DLD1 (cell line): ENCODE measurements around the gene HK2.
"Not testable (repeated sequence)": the region's sequence is repeated elsewhere in the genome, so short reads cannot be mapped to it uniquely, and the experiment has no call there.

Experiments
- in situ Hi-C: cut with HindIII; loops from 2 replicates; pipeline ENCODE4 v1.10.0; 2017; ENCODE audit warnings: low sequenced_read_pairs

The HK2 gene

GRCh38 chr2:74893332-74893731, 59.4 kb downstream of the HK2 start:
- in situ Hi-C loops: no loop called here

GRCh38 chr2:74894272-74894981, 60.5 kb downstream of the HK2 start:
- in situ Hi-C loops: no loop called here

GRCh38 chr2:74895001-74895400, 61.1 kb downstream of the HK2 start:
- in situ Hi-C loops: no loop called here

GRCh38 chr2:74896232-74896631, 62.3 kb downstream of the HK2 start:
- in situ Hi-C loops: no loop called here

- in situ Hi-C loops: not testable (repeated sequence)
Measured at GRCh38 chr2:74900225-74900624, 66.3 kb downstream of the HK2 start.

- in situ Hi-C loops: no loop called here
Measured at GRCh38 chr2:74902281-74902860, 68.4 kb downstream of the HK2 start.

- in situ Hi-C loops: no loop called here
Measured at GRCh38 chr2:74906395-74906794, 72.5 kb downstream of the HK2 start.

DNA sequence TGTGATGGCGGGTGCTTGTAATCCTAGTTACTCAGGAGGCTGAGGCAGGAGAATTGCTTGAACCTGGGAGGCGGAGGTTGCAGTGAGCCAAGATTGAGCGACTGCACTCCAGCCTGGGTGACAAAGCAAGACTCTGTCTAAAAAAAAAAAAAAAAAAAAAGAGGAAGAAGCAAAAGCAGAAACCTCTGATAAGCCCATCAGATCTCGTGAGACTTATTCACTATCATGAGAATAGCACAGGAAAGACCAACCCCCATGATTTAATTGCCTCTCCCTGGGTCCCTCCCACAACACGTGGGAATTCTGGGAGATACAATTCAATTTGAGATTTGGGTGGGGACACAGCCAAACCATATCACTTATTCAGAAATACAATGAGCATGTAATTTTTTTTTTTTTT, 73.6 kb downstream of the HK2 start:
- in situ Hi-C loops: not testable (repeated sequence)

DNA sequence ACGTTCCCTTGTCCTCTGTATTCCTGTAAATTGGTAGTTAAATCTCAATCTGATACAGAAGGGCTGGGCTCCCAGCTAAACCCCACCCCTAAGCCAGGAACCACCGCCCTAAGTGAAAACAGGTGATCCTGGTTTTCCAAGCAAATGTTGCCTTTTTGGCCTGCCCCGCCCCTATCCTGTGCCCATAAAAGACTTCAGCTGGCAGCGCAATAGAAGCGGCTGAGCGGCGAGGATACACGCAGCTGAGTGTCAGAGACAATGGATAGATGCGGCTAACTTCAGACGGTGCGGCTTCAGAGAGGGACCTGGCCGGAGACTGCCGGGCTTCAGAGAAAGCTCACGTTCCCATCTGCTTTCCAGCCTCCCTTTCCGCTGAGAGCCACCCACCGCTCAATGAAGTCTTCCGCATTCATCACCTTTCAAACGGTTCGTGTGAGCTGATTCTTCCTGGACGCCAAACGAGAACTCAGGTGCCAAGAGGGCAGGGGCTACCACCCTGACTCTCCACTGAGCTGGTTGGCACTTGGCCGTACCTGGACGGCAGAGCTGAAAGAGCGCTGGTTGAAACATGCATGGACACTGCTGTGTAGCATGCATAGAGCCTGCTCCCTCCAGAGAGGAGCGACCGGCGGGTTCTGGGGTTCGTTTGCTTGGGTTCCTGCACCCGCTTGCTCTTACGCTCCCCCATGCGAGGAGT, 75.0 kb downstream of the HK2 start:
- in situ Hi-C loops: no loop called here

DNA sequence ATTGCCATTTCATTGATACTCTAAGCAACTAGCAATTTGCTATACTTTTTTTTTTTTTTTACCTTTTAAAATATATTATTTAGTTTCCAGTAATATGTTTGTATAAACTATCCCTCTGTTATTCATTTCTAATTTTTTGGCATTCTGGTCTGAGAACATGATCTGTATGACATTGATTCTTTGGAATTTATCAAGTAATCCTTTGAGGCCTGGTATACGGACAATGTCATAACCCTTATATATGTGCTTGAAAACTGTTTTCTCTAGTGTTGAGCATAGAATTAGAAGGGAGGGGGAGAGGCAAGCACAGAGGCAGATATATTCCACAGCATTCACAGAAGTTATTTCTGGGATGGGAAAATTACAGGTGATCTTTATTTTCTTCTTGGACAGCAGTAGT, 76.3 kb downstream of the HK2 start:
- in situ Hi-C loops: no loop called here

- in situ Hi-C loops: no loop called here
Measured at GRCh38 chr2:74911061-74911460, 77.1 kb downstream of the HK2 start.

GRCh38 chr2:74915743-74916142, 81.8 kb downstream of the HK2 start:
- in situ Hi-C loops: no loop called here

DNA sequence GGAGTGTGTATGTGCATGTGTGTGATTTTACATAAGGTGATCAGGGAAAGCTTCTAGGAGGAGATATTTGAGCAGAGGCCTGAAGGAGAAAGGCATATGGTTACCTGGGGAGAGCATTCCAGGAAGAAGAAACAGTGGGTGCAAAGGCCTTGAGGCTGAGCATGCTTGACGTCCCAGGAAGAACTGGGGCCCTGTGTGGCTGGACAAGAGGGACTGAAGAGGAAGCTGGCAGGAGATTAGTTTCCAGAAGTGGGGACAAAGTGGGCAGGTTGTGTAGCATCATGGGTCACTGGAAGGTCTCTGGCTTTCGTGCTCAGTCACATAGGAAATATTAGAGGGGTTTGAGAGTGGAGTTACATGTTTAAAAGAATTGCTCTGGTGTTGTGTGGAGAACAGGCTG, 82.5 kb downstream of the HK2 start:
- in situ Hi-C loops: no loop called here

DNA sequence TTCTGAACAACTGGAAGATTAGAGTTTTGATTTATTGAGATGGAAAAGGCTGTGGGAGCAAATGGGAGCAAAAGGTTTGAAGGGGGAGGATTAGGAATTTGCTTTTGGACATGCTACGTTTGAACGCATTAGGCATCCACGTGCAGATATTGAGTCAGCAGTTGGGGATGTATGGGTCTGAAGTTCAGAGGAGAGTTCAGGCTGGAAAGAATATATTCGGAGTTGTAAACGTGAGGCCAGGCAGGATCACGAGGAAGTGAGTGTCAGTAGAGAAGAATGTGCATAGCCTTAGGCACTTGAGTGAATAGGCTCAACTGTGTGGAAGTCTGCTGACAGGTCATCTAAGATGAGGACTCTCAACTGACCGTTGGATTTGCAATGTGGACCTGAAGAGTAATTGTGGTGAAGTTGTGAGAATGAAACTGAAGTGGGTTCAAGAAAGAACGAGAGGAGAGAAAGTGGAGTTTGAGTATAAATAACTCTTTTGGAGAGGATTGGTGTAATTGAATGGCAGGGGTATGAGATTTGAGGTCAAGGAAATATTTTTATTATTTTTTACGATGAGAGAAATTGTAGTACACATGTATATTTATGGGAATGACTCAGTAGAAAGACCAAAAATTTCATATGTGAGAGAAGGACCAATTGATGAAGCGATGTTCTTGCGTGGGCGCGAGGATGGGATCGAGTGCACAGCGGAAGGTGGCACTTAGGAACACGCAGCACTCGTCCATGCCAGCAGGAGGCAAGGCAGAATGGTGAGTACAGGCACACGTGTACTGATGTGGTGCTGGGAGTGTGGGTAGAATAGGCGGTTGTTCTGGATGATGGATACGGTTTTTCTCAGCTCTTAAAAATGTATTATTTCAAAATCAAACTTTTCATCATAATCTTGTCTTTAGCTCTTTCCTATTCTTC, 84.0 kb downstream of the HK2 start:
- in situ Hi-C loops: no loop called here

DNA sequence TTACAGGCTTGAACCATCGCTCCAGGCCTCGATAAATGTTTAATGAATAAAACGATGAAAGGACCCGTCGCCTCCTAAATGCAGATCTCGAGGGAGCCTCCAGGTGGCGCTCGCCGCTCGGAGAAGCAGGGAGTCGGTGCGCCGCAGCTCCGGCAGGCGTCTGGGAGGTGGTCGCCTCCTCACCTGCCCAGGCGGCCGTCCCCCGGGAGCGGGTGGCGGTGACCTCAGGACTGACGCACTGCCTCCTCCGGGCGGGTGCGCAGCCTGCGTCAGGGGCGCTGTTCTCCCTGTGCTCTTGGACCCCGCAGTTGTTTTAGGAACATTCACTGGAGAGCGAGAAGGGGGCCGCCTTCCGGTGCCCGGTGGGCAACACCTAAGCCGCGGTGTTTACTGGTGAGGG, 85.9 kb downstream of the HK2 start:
- in situ Hi-C loops: no loop called here

DNA sequence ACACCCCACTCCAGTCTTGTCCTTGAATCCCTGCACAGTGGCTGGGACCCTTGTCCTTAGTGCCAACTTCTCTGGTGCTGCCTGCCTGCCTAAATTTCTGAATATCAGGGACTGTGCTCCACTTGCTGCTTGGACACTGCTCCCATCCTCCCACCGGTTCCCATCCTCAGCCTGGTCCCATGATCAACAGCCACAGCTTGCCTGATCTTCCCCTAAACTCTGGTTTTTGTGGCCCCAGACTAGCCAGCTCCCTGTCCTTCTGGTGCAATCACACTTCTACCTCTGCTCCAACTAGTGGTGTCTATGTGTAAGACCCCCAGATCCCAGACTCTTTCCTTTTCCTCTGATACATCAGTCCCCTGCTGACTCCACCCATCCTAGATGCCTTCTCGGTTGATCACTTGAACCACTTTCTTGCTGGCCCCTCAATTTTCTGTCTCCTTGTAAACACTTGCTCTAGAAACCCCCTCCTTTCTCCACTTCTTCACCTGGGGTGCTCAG, 87.4 kb downstream of the HK2 start:
- in situ Hi-C loops: no loop called here

DNA sequence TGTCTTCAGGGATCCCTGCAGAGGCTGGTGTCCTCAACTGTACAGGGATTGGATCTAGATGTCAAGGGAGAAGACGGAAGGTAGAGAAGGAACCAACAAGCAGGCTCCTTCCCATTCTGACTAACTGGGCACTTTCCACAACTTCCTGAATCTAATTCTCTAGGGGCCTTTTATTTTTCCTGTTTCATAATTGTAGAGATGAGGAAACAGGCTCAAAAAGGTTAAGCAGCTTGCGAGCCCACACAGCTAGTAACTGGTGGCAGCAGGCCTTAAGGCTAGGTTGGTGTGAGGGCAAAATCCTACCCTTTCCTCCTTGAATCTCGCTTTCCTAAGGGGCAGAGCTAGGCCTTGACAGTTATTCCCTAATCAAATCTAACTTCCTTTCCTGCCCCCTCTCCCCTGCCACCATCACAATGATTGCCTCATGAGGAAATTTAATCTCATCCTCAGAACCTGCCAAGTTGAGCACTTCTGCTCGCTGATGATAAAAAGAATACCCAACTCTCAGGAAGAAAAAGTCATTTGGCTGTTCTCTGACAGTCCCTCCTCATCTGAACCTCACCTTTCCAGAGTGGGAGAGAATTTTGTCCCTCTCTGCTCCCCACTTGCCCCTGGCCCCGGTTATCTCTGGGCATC, 88.8 kb downstream of the HK2 start:
- in situ Hi-C loops: no loop called here

GRCh38 chr2:74924463-74925265, 90.7 kb downstream of the HK2 start:
- in situ Hi-C loops: no loop called here

DNA sequence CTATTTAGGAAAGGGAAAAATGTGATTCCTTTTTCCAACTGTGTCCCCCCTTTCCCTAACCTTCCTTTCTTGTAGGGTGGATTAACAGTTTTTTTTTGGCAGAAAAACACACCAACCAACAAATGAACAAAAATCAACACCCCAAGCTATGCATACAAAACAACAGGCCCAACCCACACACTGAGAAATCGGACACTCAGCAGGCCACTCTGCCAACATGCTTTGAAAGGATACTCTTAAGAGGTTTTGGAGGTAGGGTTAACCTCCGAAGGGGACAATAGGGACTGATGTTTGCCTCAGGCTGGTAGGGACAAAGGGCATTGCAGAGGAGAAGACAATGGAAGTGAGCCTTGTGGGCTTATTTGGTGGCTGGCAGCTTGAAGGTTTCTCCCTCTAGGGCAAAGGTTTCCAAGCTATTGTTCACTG, 91.4 kb downstream of the HK2 start:
- in situ Hi-C loops: no loop called here

- in situ Hi-C loops: no loop called here
Measured at GRCh38 chr2:74927621-74928020, 93.7 kb downstream of the HK2 start.
